OCI-LY7 (cell line): ENCODE data around the gene PSMB1.

Experiments
- EZH2phosphoT487 ChIP-seq: fragments of 200-600 bp; sonication (generic); IDR thresholded peaks from 2 replicates; pipeline ENCODE4 v1.6.1; 2018; ENCODE audit warnings: low read depth, borderline replicate concordance, mild to moderate bottlenecking, mixed run types, antibody characterized with exemption, low read length, moderate library complexity, mixed read lengths
- TF ChIP-seq, protein P1 (sequence below): fragments of 200-600 bp; sonication (generic); conservative IDR thresholded peaks from 2 replicates; pipeline ENCODE4 v1.5.1; 2014; ENCODE audit warnings: mild to moderate bottlenecking, antibody characterized with exemption, low read length, moderate library complexity, mixed read lengths

DNA sequence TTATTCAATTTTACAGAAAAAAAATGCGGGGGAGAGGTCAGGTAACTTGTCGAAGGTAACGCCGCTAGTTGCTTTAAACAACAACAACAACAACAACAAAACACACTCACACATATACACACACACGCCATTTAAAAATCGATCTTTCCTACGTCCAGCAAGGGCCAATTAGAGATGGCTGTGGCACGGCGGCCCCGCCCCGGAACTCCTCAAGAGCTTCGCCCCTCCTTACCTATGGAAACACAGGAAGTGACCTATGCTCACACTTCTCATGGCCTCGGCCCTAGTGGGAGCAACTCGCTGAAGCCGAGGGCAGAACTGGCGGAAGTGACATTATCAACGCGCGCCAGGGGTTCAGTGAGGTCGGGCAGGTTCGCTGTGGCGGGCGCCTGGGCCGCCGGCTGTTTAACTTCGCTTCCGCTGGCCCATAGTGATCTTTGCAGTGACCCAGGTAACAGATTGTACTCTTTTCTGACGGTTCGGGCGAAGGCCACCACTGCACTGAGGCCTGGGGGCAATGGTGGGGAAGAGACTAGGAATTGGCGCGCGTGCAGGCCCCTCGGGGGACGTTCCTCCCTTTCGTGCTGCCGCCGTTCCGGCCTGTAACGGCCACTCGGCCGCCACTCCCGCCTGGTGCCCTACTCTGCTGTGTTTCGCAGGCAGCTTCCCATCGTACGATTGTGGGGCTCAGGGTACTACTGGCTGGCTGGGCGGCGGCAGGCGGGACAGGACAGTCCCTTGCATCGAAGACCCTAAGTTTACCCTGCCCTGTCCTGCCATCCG, 1.1 kb upstream of the PSMB1 start, which contains the start of gene TBP:
- TF ChIP-seq, protein P1, sequence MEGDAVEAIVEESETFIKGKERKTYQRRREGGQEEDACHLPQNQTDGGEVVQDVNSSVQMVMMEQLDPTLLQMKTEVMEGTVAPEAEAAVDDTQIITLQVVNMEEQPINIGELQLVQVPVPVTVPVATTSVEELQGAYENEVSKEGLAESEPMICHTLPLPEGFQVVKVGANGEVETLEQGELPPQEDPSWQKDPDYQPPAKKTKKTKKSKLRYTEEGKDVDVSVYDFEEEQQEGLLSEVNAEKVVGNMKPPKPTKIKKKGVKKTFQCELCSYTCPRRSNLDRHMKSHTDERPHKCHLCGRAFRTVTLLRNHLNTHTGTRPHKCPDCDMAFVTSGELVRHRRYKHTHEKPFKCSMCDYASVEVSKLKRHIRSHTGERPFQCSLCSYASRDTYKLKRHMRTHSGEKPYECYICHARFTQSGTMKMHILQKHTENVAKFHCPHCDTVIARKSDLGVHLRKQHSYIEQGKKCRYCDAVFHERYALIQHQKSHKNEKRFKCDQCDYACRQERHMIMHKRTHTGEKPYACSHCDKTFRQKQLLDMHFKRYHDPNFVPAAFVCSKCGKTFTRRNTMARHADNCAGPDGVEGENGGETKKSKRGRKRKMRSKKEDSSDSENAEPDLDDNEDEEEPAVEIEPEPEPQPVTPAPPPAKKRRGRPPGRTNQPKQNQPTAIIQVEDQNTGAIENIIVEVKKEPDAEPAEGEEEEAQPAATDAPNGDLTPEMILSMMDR, result no peak
- TF ChIP-seq EZH2phosphoT487, result no peak
